Fibroblast of pulmonary artery (primary cell): ENCODE results near the gene CCDC93.

Source experiments
- DNase-seq: peaks from one replicate; pipeline ENCODE4 v3.0.0-alpha.2; 2010; ENCODE audit warnings: low read depth
- H3K4me3 ChIP-seq: replicated peaks from 2 replicates; pipeline ENCODE4 v1.5.1; 2011; ENCODE audit warnings: low read depth, mild to moderate bottlenecking, control low read depth, low read length, moderate library complexity
- CTCF ChIP-seq: IDR thresholded peaks from 2 replicates; pipeline ENCODE4 v1.5.1; 2011; ENCODE audit warnings: mild to moderate bottlenecking, control low read depth, low read length, inconsistent platforms; ENCODE audit errors: missing control alignments

The CCDC93 gene

GRCh38 chr2:117902933-117903332 lies 110.9 kb downstream of the CCDC93 start:
- TF ChIP-seq CTCF: no peak
- H3K4me3 ChIP-seq: no peak overlapping the region
- DNase-seq: no peak

- no peak overlapping the region for H3K4me3 ChIP-seq
- TF ChIP-seq CTCF: no peak
- no peak for DNase-seq
Measured at GRCh38 chr2:117888897-117889296, 125.0 kb downstream of the CCDC93 start.

GRCh38 chr2:117885308-117885707 lies 128.6 kb downstream of the CCDC93 start:
- TF ChIP-seq CTCF: no peak
- no peak for DNase-seq
- H3K4me3 ChIP-seq: no peak overlapping the region

GRCh38 chr2:117879003-117879402 lies 134.9 kb downstream of the CCDC93 start:
- DNase-seq: no peak
- no peak overlapping the region for H3K4me3 ChIP-seq
- no peak for TF ChIP-seq CTCF

- no peak for DNase-seq
- H3K4me3 ChIP-seq: no peak overlapping the region
- no peak for TF ChIP-seq CTCF
Measured at GRCh38 chr2:117875786-117876185, 138.1 kb downstream of the CCDC93 start.
